IPS DF 6.9 (cell line): Measurements from ENCODE around the gene PIK3R6.

Experiments used
- DNase-seq: peaks from one replicate; pipeline ENCODE4 v3.0.0-alpha.2; 2013; ENCODE audit warnings: low read depth, low spot score
- H3K27ac ChIP-seq: one replicate; pipeline ENCODE4 v1.5.1; 2013; ENCODE audit warnings: low read length, control low read depth
- H3K27me3 ChIP-seq: 2 replicates; pipeline ENCODE4 v1.6.1; 2013; ENCODE audit warnings: mild to moderate bottlenecking, low read length; ENCODE audit not compliant: control insufficient read depth, insufficient read depth
- H3K36me3 ChIP-seq: 2 replicates; pipeline ENCODE4 v1.6.1; 2013; ENCODE audit warnings: low read length; ENCODE audit not compliant: control insufficient read depth, insufficient read depth
- H3K4me1 ChIP-seq: 2 replicates; pipeline ENCODE4 v1.6.1; 2013; ENCODE audit warnings: low read length; ENCODE audit not compliant: control insufficient read depth, insufficient read depth
- H3K4me3 ChIP-seq: 2 replicates; pipeline ENCODE4 v1.5.1; 2013; ENCODE audit warnings: mild to moderate bottlenecking, low read length
- H3K9me3 ChIP-seq: 2 replicates; pipeline ENCODE4 v1.6.1; 2013; ENCODE audit warnings: low read length, inconsistent platforms; ENCODE audit not compliant: control insufficient read depth, insufficient read depth
- whole genome bisulfite sequencing: extraction: QIAGEN DNeasy Blood & Tissue Kit; methylation state at CpG from one replicate; pipeline ENCODE4 v1.1.7; 2013; ENCODE audit warnings: mixed read lengths, missing lambda C conversion rate; ENCODE audit not compliant: insufficient read length, insufficient coverage; 5-methylcytosine and 5-hydroxymethylcytosine counted together

PIK3R6 gene

GRCh38 chr17:8851600-8851999 lies 15.9 kb downstream of the PIK3R6 start:
- no peak for DNase-seq
- no peaks in the 10 kb centered on the region for H3K36me3 ChIP-seq
- no peaks in the 10 kb centered on the region for H3K9me3 ChIP-seq
- no peaks in the 10 kb centered on the region for H3K27me3 ChIP-seq
- H3K4me3 ChIP-seq: no peak overlapping the region
- no CpG with 5 or more reads among the region's 5 CpGs for WGBS
- no peaks in the 10 kb centered on the region for H3K4me1 ChIP-seq
- H3K27ac ChIP-seq: no peak overlapping the region

DNA sequence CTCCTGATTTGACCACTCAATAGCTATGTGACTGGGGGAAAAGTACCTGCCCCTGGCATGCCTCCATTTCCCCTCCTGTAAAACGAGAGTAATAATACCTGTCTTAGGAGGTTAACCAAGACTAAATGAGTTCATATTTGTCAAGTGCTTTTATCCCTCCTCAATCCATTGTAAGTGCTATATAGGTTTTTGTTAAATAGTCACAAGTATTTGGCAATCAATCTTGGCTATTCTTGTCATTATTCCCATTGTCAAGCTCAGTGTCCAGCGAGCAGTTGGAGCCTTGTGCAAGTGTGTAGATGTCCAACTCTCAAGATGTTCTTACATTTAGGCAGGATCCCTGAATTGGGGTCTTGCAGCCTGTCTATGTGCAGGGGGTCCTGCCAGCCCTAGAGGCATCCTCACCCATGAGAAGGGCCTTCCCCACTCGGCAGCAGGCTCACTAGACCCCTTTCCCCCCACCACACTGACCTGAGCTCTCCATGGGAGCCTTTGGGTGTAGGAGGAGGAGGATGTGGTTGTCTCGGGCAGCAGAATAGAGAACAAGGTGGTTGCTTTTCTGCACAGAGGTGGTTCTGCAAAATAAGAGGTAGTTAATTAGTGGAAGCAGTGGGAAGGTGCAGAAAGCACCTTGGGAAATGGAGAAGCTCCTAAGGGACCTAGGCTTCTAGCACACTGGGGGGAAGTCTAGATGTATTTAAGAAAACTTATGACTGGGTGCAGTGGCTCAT lies 18.0 kb downstream of the PIK3R6 start:
- Histone ChIP-seq H3K36me3 (no peaks in the 10 kb centered on the region), H3K4me1 (no peaks in the 10 kb centered on the region), H3K27ac (no peak overlapping the region), H3K4me3 (no peak overlapping the region), H3K27me3 (no peaks in the 10 kb centered on the region), H3K9me3 (no peaks in the 10 kb centered on the region)
- no CpG with 5 or more reads among the region's 4 CpGs for WGBS
- DNase-seq: no peak

GRCh38 chr17:8847891-8848290 lies 19.6 kb downstream of the PIK3R6 start:
- DNase-seq: no peak
- H3K9me3 ChIP-seq: no peaks in the 10 kb centered on the region
- H3K27me3 ChIP-seq: no peaks in the 10 kb centered on the region
- no peak overlapping the region for H3K4me3 ChIP-seq
- H3K27ac ChIP-seq: no peak overlapping the region
- H3K36me3 ChIP-seq: no peaks in the 10 kb centered on the region
- no CpG with 5 or more reads among the region's 2 CpGs for WGBS
- no peaks in the 10 kb centered on the region for H3K4me1 ChIP-seq

DNA sequence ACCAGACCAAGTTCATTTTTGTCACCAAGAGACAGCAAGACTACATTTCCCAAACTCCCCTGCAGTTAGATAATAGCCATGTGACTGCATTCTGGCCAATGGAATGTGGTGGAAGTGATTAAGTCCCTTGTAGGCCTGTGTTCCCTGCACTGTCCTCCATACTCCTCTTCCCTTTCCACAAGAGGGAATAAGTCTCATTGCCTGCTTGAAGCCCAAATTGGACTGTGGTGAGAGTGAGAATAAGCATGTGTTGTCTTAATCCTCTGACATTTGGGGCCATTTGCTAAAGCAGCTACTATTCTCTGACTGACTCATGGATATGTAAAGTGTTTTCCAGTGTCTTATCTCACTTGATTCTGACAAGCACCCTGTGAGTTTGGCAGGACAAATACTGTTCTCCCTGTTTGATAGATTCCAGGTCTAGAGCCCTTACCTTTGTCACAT lies 20.7 kb downstream of the PIK3R6 start:
- Histone ChIP-seq H3K4me1 (no peaks in the 10 kb centered on the region), H3K4me3 (no peak overlapping the region), H3K27ac (no peak overlapping the region), H3K9me3 (no peaks in the 10 kb centered on the region), H3K36me3 (no peaks in the 10 kb centered on the region), H3K27me3 (no peaks in the 10 kb centered on the region)
- DNase-seq: peak; percentile 39

DNA sequence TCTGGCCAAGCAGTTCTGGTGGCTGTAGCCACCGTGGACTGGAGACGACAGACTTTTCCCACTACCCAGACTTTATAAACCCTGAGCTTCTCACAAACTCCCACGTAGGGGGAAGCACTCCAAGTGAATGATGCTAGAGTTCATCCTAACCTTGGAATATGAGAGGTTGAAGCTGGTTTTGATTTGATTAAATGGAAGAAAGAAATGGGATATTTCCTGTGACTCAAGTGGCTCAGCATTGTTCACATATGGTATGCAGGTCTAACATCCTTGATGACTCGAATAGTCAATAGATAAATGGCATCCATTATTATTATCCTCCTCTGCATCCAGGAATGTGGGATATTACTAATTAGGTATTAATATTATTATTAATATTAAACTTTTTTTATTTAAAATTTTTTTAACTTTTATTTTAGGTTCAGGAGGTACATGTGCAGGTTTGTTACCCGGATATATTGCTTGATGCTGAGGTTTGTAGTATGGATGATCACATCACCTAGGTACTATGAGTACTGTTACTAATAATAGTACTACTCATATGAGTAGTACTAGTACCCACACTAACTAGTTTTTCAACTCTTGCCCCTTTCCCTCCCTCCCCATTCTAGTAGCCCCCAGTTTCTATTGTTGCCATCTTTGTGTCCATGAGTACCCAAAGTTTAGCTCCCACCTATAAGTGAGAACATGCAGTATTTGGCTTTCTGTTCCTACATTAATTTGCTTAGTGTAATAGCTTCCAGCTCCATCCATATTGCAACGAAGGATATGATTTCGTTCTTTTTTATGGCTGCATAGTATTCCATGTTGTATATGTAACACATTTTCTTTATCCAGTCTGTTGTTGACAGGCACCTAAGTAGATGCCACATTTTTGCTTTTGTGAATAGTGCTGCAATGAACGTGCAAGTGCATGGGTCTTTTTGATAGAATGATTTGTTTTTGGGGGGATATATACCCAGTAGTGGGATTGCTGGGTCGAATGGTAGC lies 22.9 kb downstream of the PIK3R6 start:
- H3K27ac ChIP-seq: no peak overlapping the region
- no peaks in the 10 kb centered on the region for H3K4me1 ChIP-seq
- no peaks in the 10 kb centered on the region for H3K36me3 ChIP-seq
- H3K27me3 ChIP-seq: no peaks in the 10 kb centered on the region
- H3K4me3 ChIP-seq: no peak overlapping the region
- no CpG with 5 or more reads among the region's 9 CpGs for WGBS
- H3K9me3 ChIP-seq: no peaks in the 10 kb centered on the region
- no peak for DNase-seq

GRCh38 chr17:8843344-8843743 lies 24.1 kb downstream of the PIK3R6 start:
- Histone ChIP-seq H3K36me3 (no peaks in the 10 kb centered on the region), H3K4me1 (no peaks in the 10 kb centered on the region), H3K27ac (no peak overlapping the region), H3K4me3 (no peak overlapping the region), H3K9me3 (no peaks in the 10 kb centered on the region), H3K27me3 (no peaks in the 10 kb centered on the region)
- WGBS: no CpG with 5 or more reads among the region's 2 CpGs
- DNase-seq: no peak

DNA sequence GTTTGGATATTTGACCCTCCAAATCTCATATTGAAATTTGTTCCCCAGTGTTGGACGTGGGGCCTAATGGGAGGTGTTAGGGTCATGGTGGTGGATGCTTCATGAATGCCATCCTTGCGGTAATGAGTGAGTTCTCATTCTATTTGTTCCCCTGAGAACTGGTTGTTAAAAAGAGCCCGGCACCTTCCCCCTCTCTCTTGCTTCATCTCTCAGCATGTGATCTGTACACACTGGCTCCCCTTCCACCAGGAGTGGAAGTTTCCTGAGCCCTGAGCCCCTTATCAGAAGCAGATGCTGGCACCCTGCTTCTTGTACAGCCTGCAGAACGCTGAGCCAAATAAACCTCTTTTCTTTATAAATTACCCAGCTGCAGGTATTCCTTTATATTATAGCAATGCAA lies 25.6 kb downstream of the PIK3R6 start:
- no CpG with 5 or more reads among the region's 4 CpGs for WGBS
- no peak overlapping the region for H3K27ac ChIP-seq
- DNase-seq: no peak

DNA sequence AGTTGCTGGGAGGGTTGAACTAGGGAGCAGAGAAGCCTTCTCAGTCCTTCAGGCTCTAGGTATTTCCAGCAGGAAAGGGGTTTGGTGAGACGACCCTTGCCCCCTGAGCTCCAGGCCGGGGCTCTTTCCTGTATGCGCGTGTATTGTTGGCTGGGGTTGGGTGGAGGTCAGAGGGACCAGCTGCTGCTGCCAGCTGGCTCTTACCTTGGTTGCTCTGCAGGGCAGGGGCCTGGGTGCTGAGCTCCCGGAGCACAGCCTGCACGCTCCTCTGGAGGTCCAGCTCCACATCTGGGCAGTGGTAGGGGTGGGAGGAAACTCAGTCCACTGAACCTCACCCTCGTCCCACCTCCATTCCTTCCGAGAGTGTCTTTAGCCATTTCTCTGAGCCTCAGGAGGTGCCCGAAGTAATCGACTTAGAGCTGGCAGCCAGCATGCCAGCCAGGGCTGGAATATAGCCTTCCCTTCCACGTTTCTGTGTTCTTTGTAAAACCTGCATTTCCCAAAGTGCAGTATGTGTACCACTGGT lies 28.0 kb downstream of the PIK3R6 start:
- no peak overlapping the region for H3K4me3 ChIP-seq
- no peak for DNase-seq
- 0 out of 2 replicates have a peak, but pooled peaks cover 1% of the 10 kb centered on the region for H3K4me1 ChIP-seq
- no peak overlapping the region for H3K27ac ChIP-seq
- H3K9me3 ChIP-seq: no peaks in the 10 kb centered on the region
- no peaks in the 10 kb centered on the region for H3K27me3 ChIP-seq
- no CpG with 5 or more reads among the region's 11 CpGs for WGBS
- no peaks in the 10 kb centered on the region for H3K36me3 ChIP-seq

More for the DNA sequence above, 25.6 kb downstream of the PIK3R6 start:
- no peaks in the 10 kb centered on the region for H3K36me3 ChIP-seq
- H3K9me3 ChIP-seq: no peaks in the 10 kb centered on the region
- H3K27me3 ChIP-seq: no peaks in the 10 kb centered on the region
- H3K4me3 ChIP-seq: no peak overlapping the region
- 0 out of 2 replicates have a peak, but pooled peaks cover 1% of the 10 kb centered on the region for H3K4me1 ChIP-seq

- H3K4me3 ChIP-seq: no peak overlapping the region
- no peak overlapping the region for H3K27ac ChIP-seq
- no peaks in the 10 kb centered on the region for H3K9me3 ChIP-seq
- DNase-seq: no peak
- WGBS: no CpG with 5 or more reads among the region's 12 CpGs
- H3K36me3 ChIP-seq: no peaks in the 10 kb centered on the region
- H3K27me3 ChIP-seq: no peaks in the 10 kb centered on the region
- H3K4me1 ChIP-seq: 0 out of 2 replicates have a peak, but pooled peaks cover 1% of the 10 kb centered on the region
Observed at GRCh38 chr17:8838551-8839095, 28.9 kb downstream of the PIK3R6 start.

DNA sequence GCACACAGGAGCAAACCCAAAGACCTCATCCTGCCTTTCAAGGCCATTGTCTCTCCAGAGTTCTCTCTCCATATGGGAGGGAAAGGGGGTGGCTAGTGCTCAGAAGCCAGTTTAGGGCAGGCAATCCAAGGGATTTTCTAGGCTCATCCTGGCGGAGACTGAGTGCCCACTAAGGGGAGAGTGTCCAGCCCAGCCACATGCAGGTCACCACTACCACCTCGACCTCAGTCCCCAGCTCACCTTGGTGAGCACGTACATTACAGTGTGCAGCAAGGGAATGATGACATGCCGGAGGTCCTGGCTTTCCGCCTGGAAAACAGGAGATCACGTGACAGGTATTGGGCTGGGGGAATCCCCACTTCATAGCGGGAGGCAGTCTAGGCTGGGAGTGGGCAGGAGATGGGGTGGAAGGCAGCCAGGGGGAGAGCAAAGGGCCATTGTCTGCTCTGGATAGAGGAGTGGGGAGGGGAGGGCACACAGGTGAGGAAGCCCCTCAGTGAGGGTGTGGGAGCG lies 29.9 kb downstream of the PIK3R6 start:
- Histone ChIP-seq H3K9me3 (no peaks in the 10 kb centered on the region), H3K27ac (no peak overlapping the region), H3K4me1 (0 out of 2 replicates have a peak, but pooled peaks cover 1% of the 10 kb centered on the region), H3K4me3 (no peak overlapping the region), H3K27me3 (no peaks in the 10 kb centered on the region), H3K36me3 (no peaks in the 10 kb centered on the region)
- no CpG with 5 or more reads among the region's 8 CpGs for WGBS
- no peak for DNase-seq
